GM23248 (cell line): ENCODE measurements around the gene TGOLN2. TPM values are rescaled to one million over a fixed set of nuclear protein-coding genes. Genes with fewer than 3 reads are reported as not detected.
A peak's percentile ranks its signal among the peaks of the same experiment; 100 is the strongest.
"Not testable (repeated sequence)": the region's sequence is repeated elsewhere in the genome, so short reads cannot be mapped to it uniquely, and the experiment has no call there.

Experiments used
- DNase-seq: peaks from one replicate; pipeline ENCODE4 v3.0.0-alpha.2; 2015
- H2AFZ ChIP-seq: fragments of 200-600 bp; sonication (generic); 2 replicates; pipeline ENCODE4 v1.6.1; 2016; ENCODE audit warnings: antibody characterized with exemption
- H3F3A ChIP-seq: fragments of 200-600 bp; sonication (generic); 2 replicates; pipeline ENCODE4 v1.6.1; 2016; ENCODE audit warnings: mild to moderate bottlenecking, antibody characterized with exemption, mixed run types; ENCODE audit not compliant: insufficient read depth
- H3K27ac ChIP-seq: fragments of 200-600 bp; sonication (generic); 2 replicates; pipeline ENCODE4 v1.5.1; 2016; ENCODE audit warnings: mild to moderate bottlenecking
- H3K27me3 ChIP-seq: fragments of 200-600 bp; sonication (generic); replicated peaks from 2 replicates; pipeline ENCODE4 v1.6.1; 2016; ENCODE audit warnings: mild to moderate bottlenecking; ENCODE audit not compliant: insufficient read depth
- H3K36me3 ChIP-seq: fragments of 200-600 bp; sonication (generic); 2 replicates; pipeline ENCODE4 v1.6.1; 2016; ENCODE audit warnings: low read depth, mild to moderate bottlenecking
- H3K4me1 ChIP-seq: fragments of 200-600 bp; sonication (generic); 2 replicates; pipeline ENCODE4 v1.6.1; 2016; ENCODE audit warnings: mild to moderate bottlenecking; ENCODE audit not compliant: insufficient read depth
- H3K4me2 ChIP-seq: fragments of 200-600 bp; sonication (generic); one replicate; pipeline ENCODE4 v1.6.1; 2016; ENCODE audit warnings: mild to moderate bottlenecking; ENCODE audit not compliant: unreplicated experiment
- H3K4me3 ChIP-seq: fragments of 200-600 bp; sonication (generic); 2 replicates; pipeline ENCODE4 v1.5.1; 2016; ENCODE audit warnings: mild to moderate bottlenecking
- H3K79me2 ChIP-seq: fragments of 200-600 bp; sonication (generic); 2 replicates; pipeline ENCODE4 v1.6.1; 2016; ENCODE audit warnings: mild to moderate bottlenecking; ENCODE audit not compliant: insufficient read depth
- H3K9ac ChIP-seq: fragments of 200-600 bp; sonication (generic); 2 replicates; pipeline ENCODE4 v1.6.1; 2016; ENCODE audit warnings: mild to moderate bottlenecking
- H3K9me2 ChIP-seq: fragments of 200-600 bp; sonication (generic); 2 replicates; pipeline ENCODE4 v1.6.1; 2016; ENCODE audit warnings: mixed run types, mild to moderate bottlenecking, moderate library complexity; ENCODE audit not compliant: insufficient read depth
- H3K9me3 ChIP-seq: fragments of 200-600 bp; sonication (generic); one replicate; pipeline ENCODE4 v1.6.1; 2017; ENCODE audit warnings: low read depth
- H4K20me1 ChIP-seq: fragments of 200-600 bp; sonication (generic); 2 replicates; pipeline ENCODE4 v1.6.0; 2016; ENCODE audit not compliant: insufficient read depth
- EZH2 ChIP-seq: fragments of 200-600 bp; sonication (generic); IDR thresholded peaks from 2 replicates; pipeline ENCODE4 v1.6.1; 2018; ENCODE audit warnings: antibody characterized with exemption, mild to moderate bottlenecking; ENCODE audit not compliant: insufficient read depth, poor library complexity, severe bottlenecking
- EZH2phosphoT487 ChIP-seq: fragments of 200-600 bp; sonication (generic); IDR thresholded peaks from 2 replicates; pipeline ENCODE4 v1.6.1; 2018; ENCODE audit warnings: antibody characterized with exemption, moderate library complexity, mild to moderate bottlenecking, low read depth; ENCODE audit not compliant: insufficient read depth
- WGBS, 2 experiments: methylation state at CpG; one replicate each; pipeline ENCODE4 v1.1.6; 2015 to 2017; ENCODE audit warnings: low lambda C conversion rate in 2 of 2, low coverage in 1 of 2; ENCODE audit errors: missing lambda C conversion rate in 2 of 2; 5-methylcytosine and 5-hydroxymethylcytosine counted together
- in situ Hi-C: fragments of 300-500 bp; cut with MboI; formaldehyde crosslinking; loops from 2 replicates; pipeline ENCODE4 v1.15.0; 2020
- polyA plus RNA-seq: library from polyadenylated mRNA; unstranded; fragments of >200 nt; fragmentation: Nextera tagmentation; extraction: Ambion mirVana; gene quantifications from 2 replicates; pipeline ENCODE4 v1.2.1, GENCODE V29; 2016
- total RNA-seq: library from RNA; depleted of rRNA; stranded (reverse); fragments of >200 nt; shearing (Covaris generic); gene quantifications from 2 replicates; pipeline ENCODE4 v1.2.3, GENCODE V29; 2014

Gene TGOLN2
- total and polyA plus RNA-seq, 2 experiments from 2014 or later = 96.8 to 118 TPM

DNA sequence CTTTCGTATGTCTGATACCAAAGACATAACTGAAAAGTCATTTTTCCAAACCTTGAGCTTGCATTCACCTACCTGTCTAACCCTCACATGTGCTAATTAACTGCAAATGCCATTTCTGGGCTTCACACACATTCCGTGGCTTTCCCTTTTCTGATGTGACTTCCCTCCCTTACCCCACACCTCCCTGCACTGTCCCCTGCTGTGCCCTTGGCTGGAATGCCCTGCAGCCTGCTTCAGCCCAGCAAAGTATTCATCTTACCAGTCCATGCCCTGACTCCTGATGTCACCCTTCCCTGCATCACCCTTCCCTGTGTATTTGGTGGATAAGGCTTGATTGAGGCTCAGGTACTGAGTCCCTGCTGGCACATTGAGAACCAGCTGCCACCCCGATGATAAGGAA lies 14.4 kb upstream of the TGOLN2 start:
- no peaks in the 10 kb centered on the region for H3K79me2 ChIP-seq
- WGBS, 2 experiments = 97 to 99% methylated on average over 3 of the region's 3 CpGs

DNA sequence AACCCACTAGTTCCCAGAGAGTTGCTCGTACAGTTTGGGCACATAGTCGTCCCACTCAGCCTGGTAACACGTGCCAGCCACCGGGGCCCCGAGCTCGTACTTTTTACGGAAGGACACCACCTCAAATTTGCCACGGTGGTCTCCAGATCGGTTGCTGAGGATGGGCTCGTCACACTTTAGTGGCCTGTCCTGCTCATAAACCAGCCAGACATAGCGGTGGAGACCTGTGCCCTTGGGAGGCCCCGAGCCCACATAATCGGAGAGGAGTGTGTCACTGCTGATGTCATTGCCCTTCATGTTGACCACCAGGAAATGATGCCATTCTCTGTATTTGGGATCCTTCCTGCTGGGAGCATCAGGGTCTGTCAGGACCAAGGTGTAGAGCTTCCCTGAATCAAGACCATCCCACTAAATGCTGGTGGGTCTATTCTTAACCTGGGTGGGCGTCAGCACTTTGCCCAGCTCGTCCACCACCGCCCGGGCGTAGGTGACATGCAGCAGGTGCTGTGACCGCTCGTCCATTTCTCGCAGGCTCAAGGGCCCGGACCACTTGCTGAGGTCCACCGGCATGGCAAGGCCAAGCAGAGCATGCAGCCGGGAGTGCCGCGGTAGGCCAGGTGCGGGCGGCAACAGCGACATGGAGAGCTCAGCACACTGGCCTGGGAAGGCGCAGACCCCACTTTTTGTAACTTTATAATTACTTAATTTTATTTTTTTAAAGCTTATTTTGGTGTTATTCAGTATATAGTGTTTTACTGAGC lies 13.7 kb upstream of the TGOLN2 start:
- H3K4me1 ChIP-seq = 0 out of 2 replicates have a peak, but pooled peaks cover 5% of the 10 kb centered on the region
- H3F3A ChIP-seq = peaks cover 9% of the 10 kb centered on the region; the same call in 1 of the 2 replicates
- no peaks in the 10 kb centered on the region for H3K9me2 ChIP-seq
- no peaks in the 10 kb centered on the region for H3K79me2 ChIP-seq
- no peaks in the 10 kb centered on the region for H3K36me3 ChIP-seq
- H3K9ac ChIP-seq = no peak overlapping the region
- no peak overlapping the region for H3K4me3 ChIP-seq
- H3K9me3 ChIP-seq = no peaks in the 10 kb centered on the region
- no peaks in the 10 kb centered on the region for H3K27me3 ChIP-seq
- no peak for DNase-seq
- no peak overlapping the region for H2AFZ ChIP-seq
- TF ChIP-seq EZH2 (no peak), EZH2phosphoT487 (no peak)
- in situ Hi-C loops = no loop called here
- H3K4me2 ChIP-seq = no peak overlapping the region
- no peaks in the 10 kb centered on the region for H4K20me1 ChIP-seq
- H3K27ac ChIP-seq = no peak overlapping the region
- WGBS, 2 experiments = 86 to 88% methylated on average over 28 to 30 of the region's 30 CpGs

More for the DNA sequence above, 14.4 kb upstream of the TGOLN2 start:
- DNase-seq = no peak
- Histone ChIP-seq H4K20me1 (no peaks in the 10 kb centered on the region), H3K4me2 (no peak overlapping the region), H3K9me3 (no peaks in the 10 kb centered on the region), H2AFZ (no peak overlapping the region), H3K27ac (no peak overlapping the region), H3K27me3 (no peaks in the 10 kb centered on the region), H3F3A (peaks cover 9% of the 10 kb centered on the region; the same call in 1 of the 2 replicates), H3K36me3 (no peaks in the 10 kb centered on the region), H3K4me1 (0 out of 2 replicates have a peak, but pooled peaks cover 5% of the 10 kb centered on the region), H3K9me2 (no peaks in the 10 kb centered on the region), H3K9ac (no peak overlapping the region), H3K4me3 (no peak overlapping the region)
- in situ Hi-C loops = no loop called here
- TF ChIP-seq EZH2 (no peak), EZH2phosphoT487 (no peak)

DNA sequence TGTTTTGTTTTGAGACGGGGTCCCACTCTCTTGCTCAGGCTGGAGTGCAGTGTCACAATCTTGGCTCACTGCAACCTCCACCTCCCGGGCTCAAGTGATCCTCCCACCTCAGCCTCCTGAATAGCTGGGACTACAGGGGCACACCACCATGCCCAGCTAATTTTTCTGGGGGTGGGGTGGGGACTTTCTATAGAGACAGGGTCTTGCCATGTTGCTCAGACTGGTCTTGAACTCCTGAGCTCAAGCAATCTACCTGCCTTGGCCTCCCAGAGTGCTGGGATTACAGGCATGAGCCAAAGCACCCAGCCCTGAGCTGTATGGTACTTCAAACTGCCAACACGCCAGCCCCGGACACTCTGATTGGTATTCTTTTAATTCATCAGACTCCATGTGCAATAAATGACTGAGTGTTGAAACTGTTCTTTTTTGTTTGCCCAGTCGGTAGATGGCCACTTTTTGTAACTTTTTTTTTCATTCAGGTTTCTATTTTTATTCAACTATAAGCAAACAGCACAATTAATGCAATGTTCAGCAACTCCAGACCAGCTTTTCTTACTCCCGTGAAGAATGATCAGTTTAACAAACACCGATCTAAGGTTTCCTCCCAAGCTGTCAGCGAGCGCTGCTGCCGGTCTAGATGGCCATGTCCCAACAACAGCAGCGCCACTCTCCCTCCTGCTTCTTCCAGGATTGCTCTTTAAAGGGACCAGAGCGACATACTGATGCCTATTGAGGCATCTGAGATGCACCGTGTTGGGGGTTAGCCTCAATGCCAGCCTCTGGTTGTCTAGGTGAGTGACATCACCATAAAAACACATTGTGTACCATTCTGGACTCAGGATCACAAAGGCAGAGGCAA lies 12.5 kb upstream of the TGOLN2 start:
- Histone ChIP-seq H3K9me3 (no peaks in the 10 kb centered on the region), H3K79me2 (no peaks in the 10 kb centered on the region), H3K4me3 (peak overlapping the region; percentile 56), H2AFZ (peak overlapping the region; percentile 65), H3K27ac (no peak overlapping the region), H3K4me2 (peak overlapping the region; percentile 54), H3K36me3 (no peaks in the 10 kb centered on the region), H3K27me3 (no peaks in the 10 kb centered on the region), H3F3A (peaks cover 9% of the 10 kb centered on the region; the same call in 1 of the 2 replicates), H3K4me1 (0 out of 2 replicates have a peak, but pooled peaks cover 5% of the 10 kb centered on the region), H3K9ac (peak overlapping the region; percentile 50; the same call in 1 of the 2 replicates), H4K20me1 (no peaks in the 10 kb centered on the region), H3K9me2 (no peaks in the 10 kb centered on the region)
- TF ChIP-seq EZH2phosphoT487 = no peak
- in situ Hi-C loops = no loop called here
- 14 to 16% methylated on average over 13 of the region's 13 CpGs for WGBS, 2 experiments
- peak; percentile 45 for DNase-seq

DNA sequence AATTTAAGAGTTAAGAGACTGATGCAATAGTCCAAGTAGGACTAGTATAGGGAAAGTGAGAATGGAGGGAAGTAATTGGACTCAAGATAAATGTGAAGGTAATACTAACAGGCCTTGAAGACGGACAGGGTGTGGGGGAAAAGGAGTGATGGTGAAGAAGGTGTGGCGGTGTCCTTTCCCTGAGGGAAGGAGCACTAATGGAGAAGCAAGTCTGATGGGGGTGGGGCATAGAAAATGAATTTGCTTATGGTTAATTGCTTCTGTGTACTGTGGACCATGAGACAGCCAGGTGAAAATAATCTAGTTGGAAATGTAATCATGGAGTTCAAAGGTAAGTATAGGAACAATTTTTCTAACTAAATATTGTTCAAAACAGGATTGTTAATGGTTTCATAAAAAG lies 7.1 kb upstream of the TGOLN2 start:
- no peak for DNase-seq
- 0 out of 2 replicates have a peak, but pooled peaks cover under 1% of the 10 kb centered on the region for H3K4me1 ChIP-seq
- H4K20me1 ChIP-seq = no peaks in the 10 kb centered on the region
- WGBS, 2 experiments = 46 to 53% methylated on average over 2 of the region's 2 CpGs
- TF ChIP-seq EZH2phosphoT487 = no peak
- no peak for TF ChIP-seq EZH2
- H3K79me2 ChIP-seq = no peaks in the 10 kb centered on the region
- no peak overlapping the region for H2AFZ ChIP-seq
- H3K27ac ChIP-seq = no peak overlapping the region
- no peak overlapping the region for H3K9ac ChIP-seq
- no peaks in the 10 kb centered on the region for H3K9me2 ChIP-seq
- H3K4me2 ChIP-seq = no peak overlapping the region
- H3F3A ChIP-seq = no peaks in the 10 kb centered on the region
- no peak overlapping the region for H3K4me3 ChIP-seq
- in situ Hi-C loops = no loop called here
- H3K27me3 ChIP-seq = no peaks in the 10 kb centered on the region
- H3K36me3 ChIP-seq = no peaks in the 10 kb centered on the region
- no peaks in the 10 kb centered on the region for H3K9me3 ChIP-seq

DNA sequence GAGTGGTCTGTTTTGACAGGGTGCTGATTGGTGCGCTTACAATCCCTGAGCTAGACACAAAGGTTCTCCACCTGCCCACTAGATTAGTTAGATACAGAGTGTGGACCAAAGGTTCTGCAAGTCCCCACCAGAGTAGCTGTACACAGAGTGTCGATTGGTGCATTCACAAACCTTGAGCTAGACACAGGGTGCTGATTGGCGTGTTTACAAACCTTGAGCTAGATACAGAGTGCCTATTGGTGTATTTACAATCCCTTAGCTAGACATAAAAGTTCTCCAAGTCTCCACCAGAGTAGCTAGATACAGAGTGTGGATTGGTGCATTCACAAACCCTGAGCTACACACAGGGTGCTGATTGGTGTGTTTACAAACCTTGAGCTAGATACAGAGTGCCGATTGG lies 6.1 kb upstream of the TGOLN2 start:
- H3K9me3 ChIP-seq, H3K27ac ChIP-seq, H3K4me1 ChIP-seq, H3K27me3 ChIP-seq, H2AFZ ChIP-seq, H3K79me2 ChIP-seq, H4K20me1 ChIP-seq, in situ Hi-C loops, H3K9ac ChIP-seq, H3K4me2 ChIP-seq, H3K4me3 ChIP-seq, H3K9me2 ChIP-seq, H3F3A ChIP-seq, H3K36me3 ChIP-seq, DNase-seq: not testable (repeated sequence)
- 78 to 81% methylated on average over 4 of the region's 4 CpGs for WGBS, 2 experiments
